Ishikawa (cell line): ENCODE measurements around the gene RYR2.

Experiments
- CEBPB ChIP-seq: IDR thresholded peaks from 2 replicates; pipeline ENCODE4 v1.6.1; 2012
- CREB1 ChIP-seq: IDR thresholded peaks from 2 replicates; pipeline ENCODE4 v1.6.1; 2012; ENCODE audit warnings: low read depth
- EGR1 ChIP-seq: IDR thresholded peaks from 2 replicates; pipeline ENCODE4 v1.6.1; 2012
- EP300 ChIP-seq: IDR thresholded peaks from 2 replicates; pipeline ENCODE4 v1.6.1; 2012; ENCODE audit warnings: borderline replicate concordance
- FOXM1 ChIP-seq: IDR thresholded peaks from 2 replicates; pipeline ENCODE4 v1.6.1; 2012; ENCODE audit warnings: low read depth, borderline replicate concordance
- NFIC ChIP-seq: IDR thresholded peaks from 2 replicates; pipeline ENCODE4 v1.6.1; 2012
- RAD21 ChIP-seq: IDR thresholded peaks from 2 replicates; pipeline ENCODE4 v1.6.1; 2012; ENCODE audit warnings: low read depth
- TAF1 ChIP-seq: IDR thresholded peaks from 2 replicates; pipeline ENCODE4 v1.6.1; 2012; ENCODE audit warnings: low read depth, mild to moderate bottlenecking
- TCF12 ChIP-seq: IDR thresholded peaks from 2 replicates; pipeline ENCODE4 v1.6.1; 2012; ENCODE audit warnings: low read depth
- TEAD4 ChIP-seq: IDR thresholded peaks from 2 replicates; pipeline ENCODE4 v1.6.1; 2012
- USF1 ChIP-seq: IDR thresholded peaks from 2 replicates; pipeline ENCODE4 v1.6.1; 2012
- YY1 ChIP-seq: IDR thresholded peaks from 2 replicates; pipeline ENCODE4 v1.6.1; 2012; ENCODE audit warnings: low read depth
- ZBTB7A ChIP-seq: IDR thresholded peaks from 2 replicates; pipeline ENCODE4 v1.6.1; 2012; ENCODE audit warnings: low read depth
- TF ChIP-seq, protein P1 (sequence below): IDR thresholded peaks from 2 replicates; pipeline ENCODE4 v1.6.1; 2012; ENCODE audit warnings: low read depth, mild to moderate bottlenecking
- TF ChIP-seq, protein P2 (sequence below): IDR thresholded peaks from 2 replicates; pipeline ENCODE4 v1.6.1; 2012

The RYR2 gene

GRCh38 chr1:237033804-237034203 lies 8.2 kb upstream of the RYR2 start:
- TF ChIP-seq TCF12 (no peak), TAF1 (no peak)
- TF ChIP-seq, protein P1, sequence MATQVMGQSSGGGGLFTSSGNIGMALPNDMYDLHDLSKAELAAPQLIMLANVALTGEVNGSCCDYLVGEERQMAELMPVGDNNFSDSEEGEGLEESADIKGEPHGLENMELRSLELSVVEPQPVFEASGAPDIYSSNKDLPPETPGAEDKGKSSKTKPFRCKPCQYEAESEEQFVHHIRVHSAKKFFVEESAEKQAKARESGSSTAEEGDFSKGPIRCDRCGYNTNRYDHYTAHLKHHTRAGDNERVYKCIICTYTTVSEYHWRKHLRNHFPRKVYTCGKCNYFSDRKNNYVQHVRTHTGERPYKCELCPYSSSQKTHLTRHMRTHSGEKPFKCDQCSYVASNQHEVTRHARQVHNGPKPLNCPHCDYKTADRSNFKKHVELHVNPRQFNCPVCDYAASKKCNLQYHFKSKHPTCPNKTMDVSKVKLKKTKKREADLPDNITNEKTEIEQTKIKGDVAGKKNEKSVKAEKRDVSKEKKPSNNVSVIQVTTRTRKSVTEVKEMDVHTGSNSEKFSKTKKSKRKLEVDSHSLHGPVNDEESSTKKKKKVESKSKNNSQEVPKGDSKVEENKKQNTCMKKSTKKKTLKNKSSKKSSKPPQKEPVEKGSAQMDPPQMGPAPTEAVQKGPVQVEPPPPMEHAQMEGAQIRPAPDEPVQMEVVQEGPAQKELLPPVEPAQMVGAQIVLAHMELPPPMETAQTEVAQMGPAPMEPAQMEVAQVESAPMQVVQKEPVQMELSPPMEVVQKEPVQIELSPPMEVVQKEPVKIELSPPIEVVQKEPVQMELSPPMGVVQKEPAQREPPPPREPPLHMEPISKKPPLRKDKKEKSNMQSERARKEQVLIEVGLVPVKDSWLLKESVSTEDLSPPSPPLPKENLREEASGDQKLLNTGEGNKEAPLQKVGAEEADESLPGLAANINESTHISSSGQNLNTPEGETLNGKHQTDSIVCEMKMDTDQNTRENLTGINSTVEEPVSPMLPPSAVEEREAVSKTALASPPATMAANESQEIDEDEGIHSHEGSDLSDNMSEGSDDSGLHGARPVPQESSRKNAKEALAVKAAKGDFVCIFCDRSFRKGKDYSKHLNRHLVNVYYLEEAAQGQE: no peak

DNA sequence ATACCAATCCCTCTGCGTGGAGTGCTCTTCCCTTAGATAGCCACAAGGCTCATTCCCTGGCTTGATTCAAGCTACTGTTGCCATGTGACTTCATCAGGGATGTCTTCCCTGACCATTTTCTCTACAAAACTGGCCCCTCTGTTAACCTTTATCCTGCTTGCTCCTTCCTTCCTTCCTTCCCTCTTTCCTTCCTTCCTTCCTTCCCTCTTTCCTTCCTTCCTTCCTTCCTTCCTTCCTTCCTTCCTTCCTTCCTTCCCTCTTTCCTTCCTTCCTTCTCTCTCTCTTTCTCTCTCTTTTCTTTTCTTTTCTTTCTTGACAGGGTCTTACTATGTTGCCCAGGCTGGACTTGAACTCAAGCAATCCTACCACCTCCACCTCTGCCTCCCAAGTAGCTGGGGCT lies 6.2 kb upstream of the RYR2 start:
- no peak for TF ChIP-seq USF1
- TF ChIP-seq, protein P1: no peak
- TF ChIP-seq FOXM1: no peak
- TF ChIP-seq YY1: no peak
- no peak for TF ChIP-seq TCF12
- no peak for TF ChIP-seq EGR1
- TF ChIP-seq TAF1: no peak
- TF ChIP-seq ZBTB7A: no peak
- TF ChIP-seq CREB1: no peak
- no peak for TF ChIP-seq RAD21
- TF ChIP-seq, protein P2, sequence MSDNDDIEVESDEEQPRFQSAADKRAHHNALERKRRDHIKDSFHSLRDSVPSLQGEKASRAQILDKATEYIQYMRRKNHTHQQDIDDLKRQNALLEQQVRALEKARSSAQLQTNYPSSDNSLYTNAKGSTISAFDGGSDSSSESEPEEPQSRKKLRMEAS: no peak
- TF ChIP-seq CEBPB: no peak

GRCh38 chr1:237038211-237038610 lies 3.8 kb upstream of the RYR2 start:
- TF ChIP-seq TEAD4 (no peak), ZBTB7A (no peak), EGR1 (no peak), CEBPB (no peak), TCF12 (no peak), TAF1 (no peak), YY1 (no peak), USF1 (no peak), FOXM1 (no peak), NFIC (no peak), RAD21 (no peak), EP300 (no peak), CREB1 (no peak)
- TF ChIP-seq, protein P1: no peak
- TF ChIP-seq, protein P2: no peak

DNA sequence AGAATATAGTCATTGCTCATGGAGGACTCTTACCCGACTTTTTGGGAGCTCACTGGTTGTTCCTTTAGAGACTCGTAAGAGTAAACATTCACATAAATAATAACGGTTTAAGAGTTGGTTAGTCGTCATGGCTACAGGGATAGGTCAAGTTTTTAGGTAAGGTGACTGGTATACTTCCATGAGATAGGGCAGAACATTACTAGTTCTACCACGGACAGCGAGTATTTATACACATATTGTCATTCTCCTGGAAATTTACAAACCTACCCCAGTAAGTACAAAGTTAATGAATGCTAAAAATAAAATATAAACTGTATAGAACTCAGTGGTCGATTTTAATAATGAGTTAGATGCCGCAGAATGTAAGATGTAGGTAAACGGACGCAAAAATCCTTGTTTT lies 1.2 kb upstream of the RYR2 start:
- TF ChIP-seq FOXM1 (no peak), ZBTB7A (no peak), TEAD4 (no peak)
- TF ChIP-seq, protein P1: peak; percentile 32; the same call in 1 of the 2 replicates
